Testis (tissue), 3 donors: ENCODE data around the gene FAM120A. TPM values are rescaled to one million over a fixed set of nuclear protein-coding genes. Genes with fewer than 3 reads are reported as not detected.

Experiments used
- DNase-seq: peaks from one replicate; pipeline ENCODE4 v3.0.0-alpha.2; 2019
- H3K27ac ChIP-seq, 2 donors: fragments of 200-600 bp; sonication (generic); one replicate each; pipeline ENCODE4 v1.5.1; 2019
- H3K27me3 ChIP-seq: fragments of 200-600 bp; sonication (generic); one replicate; pipeline ENCODE4 v1.5.1; 2019
- H3K36me3 ChIP-seq: fragments of 200-600 bp; sonication (generic); one replicate; pipeline ENCODE4 v1.5.1; 2017; ENCODE audit warnings: low read depth; ENCODE audit errors: missing control alignments
- H3K4me1 ChIP-seq: fragments of 200-600 bp; sonication (generic); one replicate; pipeline ENCODE4 v1.5.1; 2019
- H3K4me3 ChIP-seq, 2 donors: fragments of 200-600 bp; sonication (generic); one replicate each; pipeline ENCODE4 v1.5.1; 2017 to 2019
- H3K9me3 ChIP-seq: fragments of 200-600 bp; sonication (generic); one replicate; pipeline ENCODE4 v1.5.1; 2017
- POLR2A ChIP-seq: fragments of 450-650 bp; IDR thresholded peaks from one replicate; pipeline ENCODE4 v1.6.1; 2017; ENCODE audit warnings: antibody characterized with exemption, mild to moderate bottlenecking, moderate library complexity
- WGBS, 2 donors: methylation state at CpG; one replicate each; pipeline ENCODE4 v1.1.5; 2018; 5-methylcytosine and 5-hydroxymethylcytosine counted together
- intact Hi-C: fragments of 100-400 bp; cut with DNase I; formaldehyde crosslinking; loops from one replicate; pipeline ENCODE4 v1.15.1; 2023; ENCODE audit warnings: low total_unique reads
- polyA plus RNA-seq: library from polyadenylated mRNA; stranded (reverse); fragments of 350-450 nt; fragmentation: Illumina TruSeq; extraction: RNeasy Lipid Tissue Mini Kit (QIAGEN cat#74804); gene quantifications from one replicate; pipeline ENCODE4 v1.2.3, GENCODE V29; 2014; ENCODE audit warnings: low read depth, low replicate concordance; ENCODE audit not compliant: insufficient read depth
- total RNA-seq, 2 donors: library from RNA; depleted of rRNA; stranded (reverse); fragments of >200 nt; gene quantifications; one replicate each; pipeline ENCODE4 v1.2.3, GENCODE V29; 2016
- TF ChIP-seq, protein P1 (sequence below), 3 experiments: fragments of 450-650 bp in 2 of 3; fragments of 200-600 bp in 1 of 3; sonication (generic) in 1 of 3; IDR thresholded peaks; one replicate each; pipeline ENCODE4 v1.5.1; 2016 to 2019; ENCODE audit warnings: antibody characterized with exemption in 3 of 3, mild to moderate bottlenecking in 2 of 3, moderate library complexity in 1 of 3

The FAM120A gene
- total and polyA plus RNA-seq, 3 donors from 2014 or later, result 39.3 to 81.5 (median 73.9) TPM

DNA sequence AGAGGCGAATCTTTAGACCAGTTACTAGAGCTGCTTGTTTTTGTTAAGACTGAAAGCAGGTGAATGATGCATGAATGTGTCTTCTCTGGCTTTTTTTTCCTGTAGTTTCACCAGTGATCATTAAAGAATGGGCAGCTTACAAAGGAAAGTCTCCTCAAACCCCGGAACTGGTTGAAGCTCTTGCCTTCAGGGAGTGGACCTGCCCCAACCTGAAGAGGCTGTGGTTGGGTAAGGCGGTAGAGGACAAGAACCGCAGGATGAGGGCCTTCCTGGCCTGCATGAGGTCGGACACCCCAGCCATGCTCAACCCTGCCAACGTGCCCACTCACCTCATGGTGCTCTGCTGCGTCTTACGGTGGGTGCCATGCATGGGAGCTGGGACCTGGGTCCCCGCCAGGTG is 91.6 kb downstream of the FAM120A start:
- no peak overlapping the region for H3K4me3 ChIP-seq
- no peaks in the 10 kb centered on the region for H3K36me3 ChIP-seq
- H3K27ac ChIP-seq, result no peak overlapping the region
- intact Hi-C loops, result no loop called here
- H3K9me3 ChIP-seq, result no peaks in the 10 kb centered on the region
- H3K27me3 ChIP-seq, result no peaks in the 10 kb centered on the region
- WGBS, 2 donors, result 93 to 98% methylated on average over 9 of the region's 9 CpGs
- TF ChIP-seq, protein P1, sequence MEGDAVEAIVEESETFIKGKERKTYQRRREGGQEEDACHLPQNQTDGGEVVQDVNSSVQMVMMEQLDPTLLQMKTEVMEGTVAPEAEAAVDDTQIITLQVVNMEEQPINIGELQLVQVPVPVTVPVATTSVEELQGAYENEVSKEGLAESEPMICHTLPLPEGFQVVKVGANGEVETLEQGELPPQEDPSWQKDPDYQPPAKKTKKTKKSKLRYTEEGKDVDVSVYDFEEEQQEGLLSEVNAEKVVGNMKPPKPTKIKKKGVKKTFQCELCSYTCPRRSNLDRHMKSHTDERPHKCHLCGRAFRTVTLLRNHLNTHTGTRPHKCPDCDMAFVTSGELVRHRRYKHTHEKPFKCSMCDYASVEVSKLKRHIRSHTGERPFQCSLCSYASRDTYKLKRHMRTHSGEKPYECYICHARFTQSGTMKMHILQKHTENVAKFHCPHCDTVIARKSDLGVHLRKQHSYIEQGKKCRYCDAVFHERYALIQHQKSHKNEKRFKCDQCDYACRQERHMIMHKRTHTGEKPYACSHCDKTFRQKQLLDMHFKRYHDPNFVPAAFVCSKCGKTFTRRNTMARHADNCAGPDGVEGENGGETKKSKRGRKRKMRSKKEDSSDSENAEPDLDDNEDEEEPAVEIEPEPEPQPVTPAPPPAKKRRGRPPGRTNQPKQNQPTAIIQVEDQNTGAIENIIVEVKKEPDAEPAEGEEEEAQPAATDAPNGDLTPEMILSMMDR (IDR thresholded peaks at IDR 0.05), result no peak
- no peak for TF ChIP-seq POLR2A
- no peak for DNase-seq
- no peaks in the 10 kb centered on the region for H3K4me1 ChIP-seq

GRCh38 chr9:93546356-93546755 is 94.9 kb downstream of the FAM120A start:
- DNase-seq, result no peak
- WGBS, 2 donors, result 93 to 94% methylated on average over 11 of the region's 11 CpGs
- intact Hi-C loops, result no loop called here
- TF ChIP-seq, protein P1 (IDR thresholded peaks at IDR 0.05), result no peak
- TF ChIP-seq POLR2A, result no peak
- Histone ChIP-seq H3K9me3 (no peaks in the 10 kb centered on the region), H3K4me1 (no peaks in the 10 kb centered on the region), H3K27ac (no peak overlapping the region), H3K36me3 (no peaks in the 10 kb centered on the region), H3K4me3 (no peak overlapping the region), H3K27me3 (no peaks in the 10 kb centered on the region)

DNA sequence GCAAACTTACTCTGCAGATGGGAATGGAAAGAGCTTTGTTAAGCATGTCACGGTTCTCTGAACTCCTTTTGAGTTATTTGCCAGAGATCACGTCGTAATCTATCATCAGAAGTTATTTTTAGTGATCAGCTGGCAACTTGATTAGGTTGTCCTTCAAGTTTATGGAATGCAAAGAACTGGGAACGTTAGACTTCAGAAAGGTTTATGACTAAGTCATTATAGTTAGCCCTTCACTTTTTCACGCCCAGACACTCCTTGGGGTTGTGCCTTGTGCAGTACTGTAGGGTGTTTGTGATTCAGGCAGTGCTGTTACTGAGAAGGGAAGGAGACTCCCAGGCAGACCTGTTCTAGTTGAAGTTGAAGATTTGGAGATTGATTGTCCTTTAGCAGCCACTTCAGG is 98.1 kb downstream of the FAM120A start:
- TF ChIP-seq POLR2A, result no peak
- TF ChIP-seq, protein P1 (IDR thresholded peaks at IDR 0.05), result no peak
- H3K27me3 ChIP-seq, result no peaks in the 10 kb centered on the region
- no peak for DNase-seq
- H3K4me1 ChIP-seq, result peaks cover 7% of the 10 kb centered on the region
- H3K27ac ChIP-seq, result no peak overlapping the region
- no peaks in the 10 kb centered on the region for H3K9me3 ChIP-seq
- no peak overlapping the region for H3K4me3 ChIP-seq
- H3K36me3 ChIP-seq, result no peaks in the 10 kb centered on the region
- intact Hi-C loops, result no loop called here
- whole genome bisulfite sequencing, 2 donors, result 45 to 48% methylated on average over 5 of the region's 5 CpGs

DNA sequence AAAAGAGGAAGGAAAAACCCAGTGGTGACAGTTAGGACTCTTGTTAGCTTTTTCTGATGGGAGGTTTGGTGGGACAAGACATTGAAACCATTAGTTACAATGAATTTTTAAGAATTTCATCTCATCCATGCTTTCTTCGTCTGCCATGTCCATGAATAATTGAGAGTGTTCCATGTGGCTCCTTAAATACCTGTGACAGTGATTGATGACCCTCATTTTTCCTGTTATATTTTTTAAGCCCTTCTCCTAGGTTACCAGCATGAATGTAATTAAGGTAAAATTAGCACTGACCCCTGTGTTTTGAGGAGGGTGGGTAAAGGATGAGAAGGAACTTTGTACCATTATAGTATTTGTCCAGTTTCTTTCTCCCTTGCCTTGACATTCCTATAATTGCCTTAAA is 101.4 kb downstream of the FAM120A start:
- no peaks in the 10 kb centered on the region for H3K36me3 ChIP-seq

GRCh38 chr9:93555370-93555769 is 103.9 kb downstream of the FAM120A start:
- intact Hi-C loops, result no loop called here
- DNase-seq, result no peak
- H3K4me3 ChIP-seq, result no peak overlapping the region
- H3K4me1 ChIP-seq, result peaks cover 7% of the 10 kb centered on the region
- no peak for TF ChIP-seq POLR2A
- TF ChIP-seq, protein P1 (IDR thresholded peaks at IDR 0.05), result no peak
- H3K27ac ChIP-seq, result no peak overlapping the region
- no peaks in the 10 kb centered on the region for H3K27me3 ChIP-seq
- H3K9me3 ChIP-seq, result no peaks in the 10 kb centered on the region
- H3K36me3 ChIP-seq, result no peaks in the 10 kb centered on the region
- 81 to 93% methylated on average over 4 of the region's 4 CpGs for WGBS, 2 donors

More for the DNA sequence above, 101.4 kb downstream of the FAM120A start:
- intact Hi-C loops, result no loop called here
- Histone ChIP-seq H3K9me3 (no peaks in the 10 kb centered on the region), H3K4me1 (peaks cover 7% of the 10 kb centered on the region), H3K4me3 (no peak overlapping the region), H3K27ac (no peak overlapping the region), H3K27me3 (no peaks in the 10 kb centered on the region)
- WGBS, 2 donors, result 97 to 100% methylated on average over 1 of the region's 1 CpG
- TF ChIP-seq, protein P1 (IDR thresholded peaks at IDR 0.05), result no peak
- no peak for TF ChIP-seq POLR2A
- DNase-seq, result no peak
